ENCODE results near the gene ATP6V1C2. TPM values are rescaled to one million over a fixed set of nuclear protein-coding genes. Genes with fewer than 3 reads are reported as not detected.

ATP6V1C2 gene
- 0.30 and 0.42 TPM in 2 replicates for total RNA-seq (2014; rRNA removed; shearing (Covaris generic))

- H3K27me3 ChIP-seq (ENCODE audit: control insufficient read depth, insufficient read depth, low read length) = peaks cover 42% of the 10 kb centered on the region
- peak; percentile 96 for DNase-seq
- H3K4me3 ChIP-seq (ENCODE audit: insufficient read depth, low read depth, low read length) = peak within 1 kb of the TSS; percentile 54
- H3K36me3 ChIP-seq (replicated peaks; ENCODE audit: control insufficient read depth, insufficient read depth, low read length) = no peaks in the 10 kb centered on the region
These were observed at the start of gene ATP6V1C2 for GRCh38 chr2:10721396-10722251. Gene ATP6V1C2 (plus strand): TSS chr2:10721630. CDS start chr2:10722850, 1,220 bp downstream.

- no peak overlapping the region for H3K4me3 ChIP-seq (ENCODE audit: insufficient read depth, low read depth, low read length)
- H3K27me3 ChIP-seq (ENCODE audit: control insufficient read depth, insufficient read depth, low read length) = no peaks in the 10 kb centered on the region
- no peak for DNase-seq
These were observed 46.3 kb upstream of the ATP6V1C2 start for GRCh38 chr2:10675131-10675530.

GRCh38 chr2:10678225-10678624 is 43.2 kb upstream of the ATP6V1C2 start:
- Histone ChIP-seq H3K27me3 (ENCODE audit: control insufficient read depth, insufficient read depth, low read length) (no peaks in the 10 kb centered on the region), H3K4me3 (ENCODE audit: insufficient read depth, low read depth, low read length) (no peak overlapping the region), H3K36me3 (replicated peaks; ENCODE audit: control insufficient read depth, insufficient read depth, low read length) (peaks cover 1% of the 10 kb centered on the region; the same call in 1 of the 2 replicates)
- no peak for DNase-seq

More at GRCh38 chr2:10675131-10675530, 46.3 kb upstream of the ATP6V1C2 start:
- no peaks in the 10 kb centered on the region; the same call in none of the 2 replicates for H3K36me3 ChIP-seq (replicated peaks; ENCODE audit: control insufficient read depth, insufficient read depth, low read length)

- peaks cover 8% of the 10 kb centered on the region for H3K36me3 ChIP-seq (replicated peaks; ENCODE audit: control insufficient read depth, insufficient read depth, low read length)
- H3K27me3 ChIP-seq (ENCODE audit: control insufficient read depth, insufficient read depth, low read length) = no peaks in the 10 kb centered on the region
- H3K4me3 ChIP-seq (ENCODE audit: insufficient read depth, low read depth, low read length) = no peak overlapping the region
- no peak for DNase-seq
These were observed 41.2 kb upstream of the ATP6V1C2 start for GRCh38 chr2:10680214-10680613.

GRCh38 chr2:10680957-10681356 is 40.5 kb upstream of the ATP6V1C2 start:
- Histone ChIP-seq H3K27me3 (ENCODE audit: control insufficient read depth, insufficient read depth, low read length) (no peaks in the 10 kb centered on the region), H3K36me3 (replicated peaks; ENCODE audit: control insufficient read depth, insufficient read depth, low read length) (peaks cover 8% of the 10 kb centered on the region), H3K4me3 (ENCODE audit: insufficient read depth, low read depth, low read length) (no peak overlapping the region)
- no peak for DNase-seq

GRCh38 chr2:10686176-10686730 is 35.2 kb upstream of the ATP6V1C2 start:
- Histone ChIP-seq H3K36me3 (replicated peaks; ENCODE audit: control insufficient read depth, insufficient read depth, low read length) (peaks cover 7% of the 10 kb centered on the region), H3K27me3 (ENCODE audit: control insufficient read depth, insufficient read depth, low read length) (no peaks in the 10 kb centered on the region), H3K4me3 (ENCODE audit: insufficient read depth, low read depth, low read length) (no peak overlapping the region)
- DNase-seq = no peak

GRCh38 chr2:10688921-10689807 is 32.3 kb upstream of the ATP6V1C2 start:
- peaks cover 2% of the 10 kb centered on the region; the same call in 1 of the 2 replicates for H3K36me3 ChIP-seq (replicated peaks; ENCODE audit: control insufficient read depth, insufficient read depth, low read length)
- H3K4me3 ChIP-seq (ENCODE audit: insufficient read depth, low read depth, low read length) = peak overlapping the region; percentile 98
- no peaks in the 10 kb centered on the region for H3K27me3 ChIP-seq (ENCODE audit: control insufficient read depth, insufficient read depth, low read length)
- no peak for DNase-seq

- Histone ChIP-seq H3K27me3 (ENCODE audit: control insufficient read depth, insufficient read depth, low read length) (no peaks in the 10 kb centered on the region), H3K36me3 (replicated peaks; ENCODE audit: control insufficient read depth, insufficient read depth, low read length) (no peaks in the 10 kb centered on the region), H3K4me3 (ENCODE audit: insufficient read depth, low read depth, low read length) (no peak overlapping the region)
- DNase-seq = no peak
These were observed 29.9 kb upstream of the ATP6V1C2 start for GRCh38 chr2:10691521-10691920.

- no peak for DNase-seq
- Histone ChIP-seq H3K36me3 (replicated peaks; ENCODE audit: control insufficient read depth, insufficient read depth, low read length) (no peaks in the 10 kb centered on the region), H3K27me3 (ENCODE audit: control insufficient read depth, insufficient read depth, low read length) (no peaks in the 10 kb centered on the region), H3K4me3 (ENCODE audit: insufficient read depth, low read depth, low read length) (no peak overlapping the region)
These were observed 21.2 kb upstream of the ATP6V1C2 start for GRCh38 chr2:10700078-10700803.

GRCh38 chr2:10704034-10704594 is 17.3 kb upstream of the ATP6V1C2 start:
- Histone ChIP-seq H3K36me3 (replicated peaks; ENCODE audit: control insufficient read depth, insufficient read depth, low read length) (no peaks in the 10 kb centered on the region), H3K4me3 (ENCODE audit: insufficient read depth, low read depth, low read length) (no peak overlapping the region)
- no peak for DNase-seq

GRCh38 chr2:10706033-10706432 is 15.4 kb upstream of the ATP6V1C2 start:
- Histone ChIP-seq H3K4me3 (ENCODE audit: insufficient read depth, low read depth, low read length) (no peak overlapping the region), H3K27me3 (ENCODE audit: control insufficient read depth, insufficient read depth, low read length) (no peaks in the 10 kb centered on the region; the same call in 1 of the 2 replicates), H3K36me3 (replicated peaks; ENCODE audit: control insufficient read depth, insufficient read depth, low read length) (no peaks in the 10 kb centered on the region)
- DNase-seq = no peak

More at GRCh38 chr2:10704034-10704594, 17.3 kb upstream of the ATP6V1C2 start:
- H3K27me3 ChIP-seq (ENCODE audit: control insufficient read depth, insufficient read depth, low read length) = no peaks in the 10 kb centered on the region; the same call in 1 of the 2 replicates

- Histone ChIP-seq H3K36me3 (replicated peaks; ENCODE audit: control insufficient read depth, insufficient read depth, low read length) (no peaks in the 10 kb centered on the region), H3K27me3 (ENCODE audit: control insufficient read depth, insufficient read depth, low read length) (no peaks in the 10 kb centered on the region; the same call in 1 of the 2 replicates), H3K4me3 (ENCODE audit: insufficient read depth, low read depth, low read length) (no peak overlapping the region)
- no peak for DNase-seq
These were observed 13.6 kb upstream of the ATP6V1C2 start for GRCh38 chr2:10707831-10708230.

GRCh38 chr2:10709290-10709939 is 12.0 kb upstream of the ATP6V1C2 start:
- Histone ChIP-seq H3K4me3 (ENCODE audit: insufficient read depth, low read depth, low read length) (no peak overlapping the region), H3K36me3 (replicated peaks; ENCODE audit: control insufficient read depth, insufficient read depth, low read length) (no peaks in the 10 kb centered on the region), H3K27me3 (ENCODE audit: control insufficient read depth, insufficient read depth, low read length) (no peaks in the 10 kb centered on the region; the same call in 1 of the 2 replicates)
- peak; percentile 78 for DNase-seq
